ENCODE measurements around the gene BMP2.

The BMP2 gene

DNA sequence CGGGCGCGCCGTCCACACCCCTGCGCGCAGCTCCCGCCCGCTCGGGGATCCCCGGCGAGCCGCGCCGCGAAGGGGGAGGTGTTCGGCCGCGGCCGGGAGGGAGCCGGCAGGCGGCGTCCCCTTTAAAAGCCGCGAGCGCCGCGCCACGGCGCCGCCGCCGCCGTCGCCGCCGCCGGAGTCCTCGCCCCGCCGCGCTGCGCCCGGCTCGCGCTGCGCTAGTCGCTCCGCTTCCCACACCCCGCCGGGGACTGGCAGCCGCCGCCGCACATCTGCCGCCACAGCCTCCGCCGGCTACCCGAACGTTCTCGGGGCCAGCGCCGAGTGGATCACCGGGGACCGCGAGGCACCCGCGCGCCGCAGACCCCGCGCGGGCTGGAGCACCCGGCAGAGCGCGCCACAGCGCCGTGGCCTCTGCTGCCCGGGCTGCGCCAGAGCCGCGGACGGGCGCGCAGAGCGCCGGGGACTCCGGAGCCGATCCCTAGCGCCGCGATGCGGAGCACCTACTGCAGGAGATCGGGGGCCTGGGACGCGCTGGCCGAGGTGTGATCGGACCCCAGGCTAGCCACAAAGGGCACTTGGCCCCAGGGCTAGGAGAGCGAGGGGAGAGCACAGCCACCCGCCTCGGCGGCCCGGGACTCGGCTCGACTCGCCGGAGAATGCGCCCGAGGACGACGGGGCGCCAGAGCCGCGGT, at the start of gene BMP2:
Gene BMP2, plus strand, starts transcription at position 151 of the 692 bp plus-strand sequence. CDS start 2,441 bp downstream, outside the sequence.
- no peak for DNase-seq (ENCODE audit: low spot score)

DNA sequence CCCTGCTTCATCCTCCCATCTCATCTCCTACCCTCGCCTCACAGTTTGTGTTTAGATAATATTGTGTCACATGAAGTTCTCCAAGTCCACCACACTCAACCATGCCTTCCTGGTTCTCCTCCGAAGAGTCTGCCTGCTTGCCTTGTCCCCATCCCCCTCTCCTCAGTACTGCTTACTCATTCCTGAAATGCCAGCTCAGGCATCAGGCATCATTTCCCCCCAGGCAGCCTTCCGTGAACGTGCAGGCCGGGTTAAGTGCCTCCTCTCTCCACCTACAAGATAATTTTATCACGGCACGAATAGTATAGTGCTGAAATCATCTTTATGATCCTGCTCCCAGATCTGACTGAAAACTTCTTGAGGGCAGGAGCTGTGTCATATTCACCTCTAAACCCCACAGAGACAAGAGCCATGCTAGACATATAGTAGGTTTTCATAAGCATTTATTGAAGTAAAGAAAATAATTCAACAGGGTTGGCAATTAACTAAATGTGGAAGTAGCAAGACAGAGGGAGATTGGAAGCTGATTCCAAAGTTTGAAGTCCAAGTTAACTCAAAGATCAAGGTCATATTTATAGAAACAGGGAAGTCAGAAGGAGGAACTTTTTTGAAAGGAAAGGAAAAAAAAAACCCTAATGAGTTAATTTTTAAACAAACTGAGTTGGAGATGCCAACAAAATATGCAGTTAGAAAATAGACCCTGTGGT, 48.7 kb upstream of the BMP2 start:
- DNase-seq (ENCODE audit: low spot score) = no peak

DNA sequence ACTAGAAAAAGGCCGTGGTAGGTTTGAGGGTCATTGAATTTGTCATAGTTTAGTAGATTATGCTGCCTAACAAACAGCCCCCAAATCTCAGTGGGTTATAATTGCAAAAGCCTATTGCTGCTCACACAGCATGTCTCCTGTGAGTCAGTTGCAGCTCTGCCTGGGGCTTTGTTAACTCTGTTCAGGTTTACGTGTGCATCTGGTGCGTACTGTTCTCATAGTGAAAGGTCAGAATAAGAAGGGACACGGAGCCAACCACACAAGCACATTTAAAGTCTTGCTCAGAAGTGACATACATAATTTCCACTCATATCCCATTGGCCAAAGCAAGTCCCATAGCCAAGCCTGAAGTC, 48.1 kb upstream of the BMP2 start:
- DNase-seq (ENCODE audit: low spot score) = no peak

DNA sequence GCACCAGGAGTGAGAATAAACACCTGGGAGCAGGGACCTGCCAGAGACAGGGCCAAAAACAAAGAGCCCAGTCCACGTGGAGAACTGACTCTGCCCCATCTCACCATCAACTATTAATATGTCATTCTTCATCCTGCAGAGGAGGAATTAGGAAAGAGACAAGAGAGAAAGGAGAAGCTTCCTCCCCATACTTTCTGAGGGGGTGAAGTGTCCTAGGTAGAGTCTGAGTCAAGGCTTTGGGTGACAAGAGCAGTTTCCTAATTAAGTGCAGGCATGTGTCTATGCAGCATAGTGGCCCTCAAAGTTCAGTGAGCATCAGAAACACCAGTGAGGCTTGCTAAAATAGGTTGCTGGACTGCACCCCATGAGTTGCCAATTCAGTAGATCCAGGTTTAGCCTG, 40.7 kb upstream of the BMP2 start:
- no peak for DNase-seq (ENCODE audit: low spot score)

DNA sequence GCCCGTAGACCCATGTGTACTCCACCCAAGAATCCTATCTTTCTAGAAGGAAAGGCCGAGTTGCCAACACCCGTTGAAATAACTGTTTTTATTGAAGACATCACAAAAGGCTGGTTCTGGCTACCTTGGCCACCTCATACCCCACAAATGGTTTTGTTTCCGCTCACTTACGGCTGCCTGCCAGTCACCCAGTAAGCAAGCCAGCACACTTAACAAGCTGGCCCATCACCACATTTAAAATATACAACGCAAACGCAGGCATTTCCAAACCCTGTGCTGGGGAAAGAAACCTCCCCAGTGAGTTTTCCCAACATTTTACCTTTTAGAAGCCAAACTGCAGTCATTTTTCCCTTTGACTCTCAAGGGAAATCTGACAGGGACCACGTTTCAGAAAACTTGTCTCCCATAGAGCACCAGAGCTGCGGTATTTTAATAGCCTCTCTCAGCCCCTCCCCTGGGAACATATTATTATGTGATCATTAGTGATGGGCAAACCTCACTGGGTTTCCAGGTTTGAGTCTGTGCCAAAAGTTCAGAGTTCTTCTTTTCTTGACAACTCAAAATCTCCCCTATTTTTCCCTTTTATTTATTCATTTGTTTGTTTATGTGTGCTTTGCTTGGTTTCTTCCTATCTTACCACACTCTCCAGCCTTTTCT, 36.7 kb upstream of the BMP2 start:
- no peak for DNase-seq (ENCODE audit: low spot score)

DNA sequence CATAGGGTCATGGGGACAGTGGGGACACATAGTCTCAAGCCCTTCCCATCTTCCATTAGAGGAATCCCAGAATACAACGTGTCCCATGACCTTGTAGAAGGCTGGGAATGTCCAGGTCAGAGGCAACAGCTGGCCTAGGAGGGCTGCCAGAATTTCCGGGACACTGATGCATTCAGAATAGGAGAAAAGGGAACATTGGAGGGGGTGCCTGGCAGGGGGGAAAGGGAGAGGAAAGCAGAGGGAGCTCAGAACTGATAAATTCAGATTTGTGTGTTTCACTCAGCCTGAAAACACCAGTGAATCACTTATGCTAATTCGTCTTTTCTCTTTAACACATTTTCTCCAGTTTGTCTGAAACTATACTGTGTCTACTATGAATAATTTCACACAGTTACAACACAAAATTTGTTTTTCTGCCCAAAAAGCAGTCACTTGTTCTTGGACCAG, 35.5 kb upstream of the BMP2 start:
- no peak for DNase-seq (ENCODE audit: low spot score)

DNA sequence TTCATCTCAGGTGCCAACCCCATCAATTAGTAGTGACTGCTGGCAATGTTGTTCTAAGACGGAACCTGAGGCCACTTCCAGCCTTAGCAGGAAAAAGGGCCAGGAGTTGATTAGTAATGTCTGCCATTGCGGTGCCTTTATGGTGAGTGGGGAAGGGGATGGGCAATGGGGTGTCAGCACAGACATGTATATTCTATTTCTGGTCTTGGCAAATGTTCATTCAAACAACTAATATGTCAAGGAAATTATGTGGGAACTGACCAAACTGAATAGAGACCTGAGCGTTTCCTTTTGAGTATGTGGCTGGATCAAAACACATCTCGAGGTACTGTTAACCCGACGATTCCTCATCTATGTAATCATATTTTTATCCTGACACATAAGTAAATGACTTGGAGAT, 34.6 kb upstream of the BMP2 start:
- no peak for DNase-seq (ENCODE audit: low spot score)

DNA sequence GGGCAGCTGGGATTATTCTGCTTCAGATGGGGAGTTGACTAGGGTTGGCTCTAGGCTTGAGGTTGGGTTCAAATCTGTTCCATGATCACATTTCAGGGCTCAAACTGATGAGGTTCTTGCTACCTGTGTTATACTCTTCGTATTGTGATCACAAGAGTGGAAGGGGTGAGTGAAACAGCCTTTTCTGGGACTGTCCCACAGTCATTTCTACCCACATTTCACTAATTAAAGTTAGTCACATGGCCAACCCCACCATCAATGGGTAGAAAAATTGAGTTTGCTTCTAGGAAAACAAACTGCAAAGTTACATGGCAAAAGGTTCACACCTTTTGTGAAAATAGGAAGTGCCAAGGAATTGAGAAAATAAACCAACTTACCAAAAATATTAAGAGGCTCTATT, 33.5 kb upstream of the BMP2 start:
- DNase-seq (ENCODE audit: low spot score) = no peak

DNA sequence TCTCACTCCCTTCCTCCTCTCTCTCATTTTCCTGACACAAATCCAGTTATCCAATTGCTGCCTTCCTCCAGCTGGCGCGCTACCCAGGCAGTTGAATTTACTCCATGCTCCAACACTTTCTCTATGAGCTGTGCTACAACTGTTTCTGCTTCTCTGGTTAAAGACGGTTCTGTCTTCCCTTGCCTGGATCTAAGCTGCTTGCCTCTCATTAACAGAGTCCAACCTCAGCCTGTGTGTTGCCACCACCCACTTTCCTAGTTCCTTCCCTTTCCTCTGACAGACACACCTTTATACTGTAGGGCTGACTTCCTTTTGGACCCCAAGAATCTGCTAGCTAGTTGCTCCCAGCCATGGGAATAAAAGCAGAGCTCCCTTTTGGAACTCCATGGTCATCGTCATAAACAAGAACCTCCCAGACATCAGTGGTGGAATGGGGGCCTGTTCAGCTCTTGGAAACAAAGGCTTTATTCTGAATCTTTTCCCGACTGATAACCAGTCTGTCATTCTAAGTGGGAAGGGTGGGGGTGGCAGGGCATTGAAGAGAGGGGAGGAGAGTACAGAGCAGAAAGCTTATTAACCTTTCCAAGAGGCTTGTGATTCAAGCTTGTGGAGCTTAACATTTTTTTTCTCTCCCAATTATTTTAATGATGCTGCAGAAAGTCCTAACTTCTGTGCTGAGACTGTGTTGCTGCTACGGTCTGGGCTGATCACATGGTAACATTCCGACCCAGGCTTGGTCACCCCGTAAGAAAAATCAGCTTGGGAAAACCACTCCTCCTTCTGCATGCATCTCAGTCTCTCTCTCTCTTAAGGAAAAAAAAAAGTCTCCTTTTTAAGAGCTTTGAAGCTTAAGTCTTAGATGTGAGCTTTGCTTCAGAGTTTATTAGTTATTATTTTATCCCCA, 31.3 kb upstream of the BMP2 start:
- DNase-seq (ENCODE audit: low spot score) = no peak

DNA sequence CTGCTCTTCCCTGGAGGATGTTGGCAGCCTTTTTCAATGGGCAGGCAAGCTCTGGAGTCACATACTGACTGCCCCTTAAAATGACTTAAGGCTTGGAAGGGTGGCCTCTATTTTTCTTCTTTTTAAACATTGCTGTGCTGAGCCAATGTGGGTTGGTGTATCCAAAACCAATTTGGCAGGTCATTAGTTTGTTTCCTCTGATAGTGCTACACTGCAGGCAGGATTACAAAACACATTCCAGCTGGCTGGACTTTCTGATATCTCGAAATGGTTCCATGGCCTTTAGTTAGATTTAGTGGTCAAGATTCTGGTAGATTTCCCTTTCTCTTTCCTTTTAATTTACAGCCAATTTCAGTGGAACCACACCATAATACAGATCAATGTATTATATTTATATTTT, 28.1 kb upstream of the BMP2 start:
- DNase-seq (ENCODE audit: low spot score) = no peak

DNA sequence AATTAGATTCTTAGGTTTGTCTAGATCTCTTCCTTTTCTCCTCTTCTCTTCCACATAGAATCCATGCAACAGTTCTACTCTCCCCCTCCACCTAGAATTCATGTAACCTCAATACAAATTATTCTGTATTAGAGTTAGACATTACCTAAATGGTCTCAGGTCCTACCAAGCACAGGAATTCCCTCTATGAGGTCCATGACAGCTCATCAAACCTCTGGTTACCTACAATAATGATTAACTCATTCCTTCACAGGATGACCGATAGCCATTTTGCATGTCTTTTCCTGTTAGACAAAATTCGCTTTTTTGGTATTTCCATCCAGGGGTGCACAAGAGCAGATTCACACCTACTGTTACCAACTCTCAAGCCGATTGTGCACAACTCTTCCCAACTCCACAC, 27.4 kb upstream of the BMP2 start:
- no peak for DNase-seq (ENCODE audit: low spot score)

DNA sequence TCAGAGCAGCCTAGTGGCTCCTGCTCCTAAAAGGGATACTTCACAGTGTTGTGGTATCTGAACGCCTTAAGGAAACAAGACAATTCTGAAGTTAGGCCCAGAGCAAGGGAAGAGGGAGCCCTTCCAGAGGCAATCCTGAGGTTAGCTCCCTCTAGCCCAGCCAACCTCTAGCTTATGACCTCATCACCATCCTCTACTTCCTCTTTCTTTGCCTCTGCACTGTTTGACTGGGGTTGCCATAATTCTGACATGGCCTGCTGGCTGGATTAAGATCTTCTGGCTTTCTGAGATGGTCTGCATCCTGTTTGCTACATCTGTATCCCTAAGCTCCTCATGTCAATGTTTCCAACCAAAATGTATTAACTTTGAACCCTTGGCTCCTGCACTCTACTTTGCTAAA, 23.3 kb upstream of the BMP2 start:
- no peak for DNase-seq (ENCODE audit: low spot score)

DNA sequence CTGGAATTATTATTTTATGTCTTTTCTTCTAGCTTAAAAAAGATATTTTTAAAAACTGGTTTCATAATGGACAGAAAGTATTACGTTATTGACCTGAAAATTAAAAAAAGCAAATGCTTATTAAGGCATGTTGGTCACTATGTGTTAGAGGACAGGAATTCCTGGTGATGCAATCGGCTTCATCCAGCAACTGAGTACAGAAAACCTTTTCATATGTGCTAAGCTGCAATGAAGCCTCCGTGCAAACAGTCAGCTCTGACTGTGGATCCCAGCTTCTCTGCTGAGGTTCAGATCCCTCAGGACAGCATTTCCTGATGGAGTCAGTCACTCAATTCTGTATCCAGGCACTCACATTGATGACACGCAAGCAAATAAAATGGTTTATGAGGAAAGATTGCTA, 22.7 kb upstream of the BMP2 start:
- DNase-seq (ENCODE audit: low spot score) = no peak

DNA sequence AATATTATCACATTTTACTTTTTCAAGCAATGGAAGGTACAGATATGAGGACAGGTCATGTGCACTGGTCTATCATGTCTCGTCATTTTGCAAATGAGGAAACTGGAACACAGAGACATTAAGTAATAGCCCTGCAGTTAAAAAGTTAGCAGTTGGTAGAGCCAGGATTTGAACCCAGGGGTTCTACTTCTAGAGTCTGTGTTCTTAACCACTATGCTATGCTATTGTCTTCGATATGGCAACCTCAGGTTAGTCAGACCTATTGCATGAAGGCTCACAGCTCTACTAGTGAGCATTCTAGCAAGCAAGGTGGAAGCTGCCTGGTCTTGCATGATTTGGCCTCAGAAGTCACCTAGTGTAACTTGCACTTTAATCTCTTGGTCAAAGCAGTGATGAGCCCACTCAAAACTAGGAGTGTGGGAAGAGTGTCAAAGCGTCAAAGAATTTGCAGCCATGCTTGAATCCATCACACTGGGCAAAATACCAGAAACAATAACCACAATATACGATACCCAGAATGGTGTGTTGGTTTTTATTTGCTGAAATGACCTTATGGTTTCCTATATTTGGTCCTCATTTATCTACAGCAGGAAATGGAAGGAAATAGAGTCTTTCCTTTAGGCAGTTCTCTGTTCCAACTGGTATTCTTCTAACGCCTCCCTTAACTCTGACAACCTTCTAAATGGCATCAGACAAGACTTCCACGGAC, 20.4 kb upstream of the BMP2 start:
- DNase-seq (ENCODE audit: low spot score) = no peak

DNA sequence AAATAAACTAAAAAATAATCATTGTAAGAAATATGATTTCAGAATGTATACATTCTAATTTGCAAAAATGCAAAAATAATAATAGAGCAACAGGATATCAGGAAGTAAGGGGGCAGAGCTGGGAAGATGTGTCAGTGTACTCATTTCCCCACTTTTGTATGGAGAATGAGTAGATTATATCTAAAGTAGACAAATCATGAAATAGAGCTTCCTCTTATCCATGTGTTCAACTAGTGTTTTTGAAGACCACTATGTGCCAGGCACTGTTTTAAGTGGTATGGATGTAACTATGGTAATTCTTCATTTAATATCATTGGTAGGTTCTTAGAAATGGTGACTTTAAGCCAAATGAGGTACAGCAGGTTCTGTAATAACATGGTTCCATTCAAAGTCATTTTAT, 17.0 kb upstream of the BMP2 start:
- DNase-seq (ENCODE audit: low spot score) = no peak

DNA sequence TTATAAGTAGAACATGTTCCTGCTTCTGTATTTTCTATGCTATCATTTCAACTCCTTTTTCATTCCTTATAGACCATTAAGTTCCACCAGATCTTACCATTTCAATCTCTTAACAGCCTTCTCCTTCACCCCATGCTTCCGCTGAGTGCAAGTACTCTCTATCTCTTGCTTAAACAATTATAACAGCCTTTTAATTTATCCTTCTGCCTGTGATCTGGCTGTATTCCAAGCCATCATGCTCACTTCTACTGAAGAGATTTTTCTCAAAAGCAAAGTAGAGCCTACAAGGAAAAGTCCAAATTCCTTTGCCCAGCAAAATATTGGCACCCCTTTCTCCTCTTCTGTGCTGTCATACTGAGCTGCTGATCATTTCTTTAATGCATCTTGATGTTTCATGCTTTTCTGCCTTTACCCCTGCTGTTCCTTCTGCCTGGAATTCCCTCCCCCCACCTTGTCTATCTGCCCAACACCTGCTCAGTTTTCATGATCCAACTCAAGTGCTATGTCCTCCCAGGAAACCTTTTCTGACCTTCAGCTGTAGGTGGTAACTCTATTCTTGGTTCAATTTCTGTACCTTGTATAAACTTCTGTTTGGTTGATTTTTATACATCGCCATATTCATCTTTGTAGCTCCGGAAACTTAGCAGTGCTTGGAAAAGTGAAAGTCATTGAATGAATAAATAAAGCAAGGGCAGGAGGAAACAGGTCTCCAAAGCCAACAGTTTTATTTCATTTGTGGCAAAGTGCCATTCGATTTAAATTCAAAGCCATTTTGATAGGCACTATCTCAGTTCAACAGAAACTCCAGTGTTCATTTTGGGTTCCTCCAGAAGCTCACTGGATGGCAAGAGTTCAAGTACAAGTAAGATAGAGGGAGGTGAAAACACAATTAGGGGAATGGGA, 10.5 kb upstream of the BMP2 start:
- no peak for DNase-seq (ENCODE audit: low spot score)

DNA sequence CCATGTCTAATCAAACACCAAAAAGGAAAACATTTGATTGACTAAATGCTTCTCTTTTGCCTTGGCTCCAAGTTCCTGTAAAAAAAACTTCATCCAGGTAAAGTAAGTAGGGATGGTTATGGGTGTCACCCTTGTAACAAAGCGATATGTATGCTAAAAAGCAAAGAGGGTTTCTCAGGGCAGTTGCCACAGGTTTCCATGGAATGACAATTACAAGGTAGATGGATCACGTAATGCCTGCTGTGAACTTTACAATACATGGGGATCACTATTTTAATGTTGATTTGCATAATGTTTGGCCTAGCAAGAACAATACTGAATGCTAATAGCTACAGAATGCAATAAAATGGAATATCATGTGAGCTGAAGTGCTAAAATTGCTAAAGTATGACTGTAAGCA, 2.9 kb upstream of the BMP2 start:
- no peak for DNase-seq (ENCODE audit: low spot score)

DNA sequence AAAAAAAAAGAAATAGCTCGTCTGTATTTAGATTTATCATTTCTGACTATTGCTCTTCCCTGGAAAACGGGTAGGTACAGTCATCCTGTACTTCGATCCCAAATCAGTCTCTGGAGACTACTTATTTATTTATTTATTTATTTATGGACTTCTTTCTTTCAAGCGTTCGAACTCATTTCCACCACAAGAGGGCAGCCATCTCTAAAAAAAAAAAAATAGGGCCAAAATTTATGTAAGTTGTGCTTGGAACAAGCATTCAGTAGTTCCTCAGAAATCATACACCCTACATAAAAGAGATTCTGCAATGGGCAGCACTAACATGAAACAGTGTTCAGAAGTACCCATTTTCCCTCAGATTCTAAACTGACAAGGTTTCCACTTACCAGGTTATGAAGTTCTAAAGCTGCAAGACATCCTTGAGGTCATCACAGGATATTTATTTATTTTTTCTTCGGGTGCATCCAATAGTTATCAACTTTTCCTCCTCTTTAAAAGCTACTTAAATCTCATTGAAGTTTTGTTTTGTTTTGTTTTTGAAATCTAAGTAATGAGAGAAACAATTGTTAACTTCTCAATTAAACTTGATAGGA, 1.9 kb upstream of the BMP2 start:
- peak; percentile 5 for DNase-seq (ENCODE audit: low spot score)

DNA sequence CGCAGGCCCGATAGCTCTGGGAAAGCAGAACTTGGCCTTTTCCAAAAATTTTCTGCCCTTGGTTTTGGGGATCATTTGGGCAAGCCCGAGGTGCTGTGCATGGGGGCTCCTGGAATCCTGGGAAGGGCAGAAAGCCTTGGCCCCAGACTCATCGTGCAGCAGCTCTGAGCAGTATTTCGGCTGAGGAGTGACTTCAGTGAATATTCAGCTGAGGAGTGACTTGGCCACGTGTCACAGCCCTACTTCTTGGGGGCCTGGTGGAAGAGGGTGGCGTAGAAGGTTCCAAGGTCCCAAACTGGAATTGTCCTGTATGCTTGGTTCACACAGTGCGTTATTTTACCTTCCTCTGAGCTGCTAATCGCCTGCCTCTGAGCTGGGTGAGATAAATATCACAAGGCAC, 1.1 kb upstream of the BMP2 start:
- DNase-seq (ENCODE audit: low spot score) = no peak

DNA sequence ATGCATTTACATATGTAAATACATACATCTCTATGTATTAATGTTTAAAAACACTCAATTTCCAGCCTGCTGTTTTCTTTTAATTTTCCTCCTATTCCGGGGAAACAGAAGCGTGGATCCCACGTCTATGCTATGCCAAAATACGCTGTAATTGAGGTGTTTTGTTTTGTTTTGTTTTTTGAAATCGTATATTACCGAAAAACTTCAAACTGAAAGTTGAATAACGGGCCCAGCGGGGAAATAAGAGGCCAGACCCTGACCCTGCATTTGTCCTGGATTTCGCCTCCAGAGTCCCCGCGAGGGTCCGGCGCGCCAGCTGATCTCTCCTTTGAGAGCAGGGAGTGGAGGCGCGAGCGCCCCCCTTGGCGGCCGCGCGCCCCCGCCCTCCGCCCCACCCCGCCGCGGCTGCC, 355 bp upstream of the BMP2 start:
- DNase-seq (ENCODE audit: low spot score) = no peak
